ENCODE measurements around the gene KCNC4.
A peak's percentile ranks its signal among the peaks of the same experiment; 100 is the strongest.

KCNC4 gene

GRCh38 chr1:110189181-110189580 is 20.9 kb upstream of the KCNC4 start:
- DNase-seq = no peak

DNA sequence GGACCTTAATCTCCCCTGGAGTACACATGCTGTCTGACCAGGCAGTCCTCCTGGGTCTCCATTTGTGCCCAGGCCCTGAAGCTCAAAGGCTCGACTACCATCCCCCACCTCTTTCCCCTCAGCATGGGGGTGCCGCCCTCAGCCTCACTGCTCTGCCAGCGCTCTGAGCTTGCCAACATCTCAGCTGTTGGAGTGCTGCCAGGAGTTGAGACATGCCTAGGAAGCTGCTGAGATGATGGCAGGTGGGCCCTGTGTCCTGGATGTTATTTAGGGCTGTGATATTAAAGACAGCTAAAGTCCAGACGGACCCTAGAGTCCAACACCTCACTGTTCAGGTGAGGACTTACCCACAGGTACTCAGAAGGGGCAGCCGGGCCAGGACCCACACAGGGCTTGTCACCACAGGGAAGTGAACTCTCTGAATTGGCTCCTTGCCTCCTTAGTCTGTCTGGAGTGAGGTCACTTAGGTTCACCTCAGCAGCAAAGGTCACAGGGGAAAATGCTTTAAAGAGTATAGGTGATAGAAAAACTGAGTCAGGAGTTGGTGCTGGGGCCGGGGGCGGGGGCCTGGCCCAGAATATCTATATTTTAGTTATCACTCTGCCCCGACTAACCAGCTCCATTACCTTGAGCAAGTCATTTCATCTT is 19.7 kb upstream of the KCNC4 start:
- no peak for DNase-seq

DNA sequence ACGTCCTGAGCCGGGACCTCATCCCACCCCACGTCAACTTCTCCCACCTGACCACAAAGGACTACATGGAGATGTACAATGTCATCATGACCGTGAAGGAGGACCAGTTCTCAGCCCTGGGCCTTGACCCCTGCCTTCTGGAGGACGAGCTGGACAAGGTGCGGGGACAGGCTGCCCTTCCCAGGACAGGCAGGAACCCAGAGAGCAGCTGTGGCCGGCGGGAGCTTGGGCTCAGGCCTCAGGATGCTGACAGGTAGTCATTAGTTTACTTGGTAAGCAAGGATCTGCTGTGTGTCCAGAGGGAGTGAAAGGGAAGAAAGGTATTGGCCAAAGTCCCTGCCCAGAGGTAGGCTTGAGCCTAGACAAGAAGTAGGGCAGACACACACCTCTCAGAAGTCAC is 17.6 kb upstream of the KCNC4 start:
- no peak for DNase-seq

DNA sequence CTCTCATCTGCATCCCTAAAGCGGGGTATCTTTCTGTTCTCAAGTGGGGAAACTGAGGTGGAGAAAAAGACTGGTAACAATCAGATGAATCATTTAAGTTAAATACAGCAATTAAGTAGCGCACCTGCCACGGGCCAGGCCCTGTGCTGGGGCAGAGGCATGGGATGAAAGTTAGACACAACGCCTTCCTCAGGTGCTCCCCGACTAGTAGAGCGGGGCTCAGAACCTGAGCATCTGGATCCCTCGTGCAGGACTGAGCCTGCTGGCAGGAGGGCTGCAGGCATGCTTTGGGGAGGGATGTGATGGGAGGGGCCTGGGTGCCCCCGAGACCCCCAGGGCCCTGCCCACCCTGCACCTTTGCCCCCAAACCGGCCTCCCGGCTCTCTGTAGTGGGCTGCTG is 14.9 kb upstream of the KCNC4 start:
- DNase-seq = no peak

DNA sequence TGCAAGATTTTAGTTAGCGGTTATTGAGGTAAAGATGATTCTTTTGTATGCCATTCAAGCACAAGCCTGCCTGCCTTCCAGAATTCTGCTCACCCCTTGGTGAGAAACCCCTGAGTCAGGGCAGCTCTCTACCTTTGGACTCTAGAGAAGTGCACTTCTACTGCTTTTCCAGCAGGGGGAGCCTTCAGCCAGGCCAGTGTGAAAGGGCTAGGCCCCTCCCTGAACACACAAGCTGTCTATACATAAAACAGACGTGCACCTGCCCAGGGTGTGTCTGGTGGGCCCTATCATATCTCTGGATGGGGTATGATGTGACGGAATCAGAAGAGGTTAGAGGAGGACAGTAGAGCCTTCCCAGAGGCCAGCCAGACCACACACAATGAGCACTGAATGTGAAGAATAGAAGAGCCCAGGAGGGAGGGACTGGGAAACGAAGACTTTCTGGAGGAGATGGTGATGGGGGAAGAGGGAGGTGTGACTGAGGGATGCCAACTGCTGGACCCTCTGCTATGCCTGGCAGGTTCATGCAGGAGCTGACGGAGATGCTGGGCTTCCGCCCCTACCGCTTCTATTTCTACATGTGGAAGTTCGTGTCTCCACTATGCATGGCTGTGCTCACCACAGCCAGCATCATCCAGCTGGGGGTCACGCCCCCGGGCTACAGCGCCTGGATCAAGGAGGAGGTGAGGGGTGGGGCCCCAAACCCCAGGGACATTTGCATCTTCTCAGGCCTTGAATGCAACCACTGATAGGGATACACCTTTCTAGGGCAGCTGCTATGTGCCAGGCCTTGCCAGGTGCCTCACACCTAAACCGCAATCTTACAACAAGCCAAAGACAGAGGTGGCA is 13.0 kb upstream of the KCNC4 start:
- DNase-seq = peak; percentile 77

- DNase-seq = no peak
Observed at GRCh38 chr1:110197905-110198629, 12.0 kb upstream of the KCNC4 start.

- no peak for DNase-seq
Observed at GRCh38 chr1:110198746-110199145, 11.4 kb upstream of the KCNC4 start.

DNA sequence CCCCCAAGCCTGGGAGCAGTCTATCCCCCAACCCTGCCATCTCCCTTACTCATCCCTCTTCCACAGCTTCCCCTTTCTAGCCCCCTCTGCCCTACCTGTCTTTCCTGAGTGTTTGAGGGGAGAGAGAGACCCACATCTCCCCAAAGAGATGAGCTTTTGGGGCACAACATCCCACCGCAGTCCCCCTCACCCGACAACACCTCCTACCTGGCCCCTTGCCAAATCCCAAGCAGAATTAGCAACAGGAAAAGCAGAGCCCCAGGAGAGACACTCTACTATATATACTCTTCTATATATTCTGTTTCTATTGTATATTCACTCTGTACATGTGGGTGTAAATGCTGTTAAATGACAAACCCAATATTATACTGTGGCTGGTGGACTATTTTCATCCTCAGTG is 9.9 kb upstream of the KCNC4 start:
- DNase-seq = no peak

DNA sequence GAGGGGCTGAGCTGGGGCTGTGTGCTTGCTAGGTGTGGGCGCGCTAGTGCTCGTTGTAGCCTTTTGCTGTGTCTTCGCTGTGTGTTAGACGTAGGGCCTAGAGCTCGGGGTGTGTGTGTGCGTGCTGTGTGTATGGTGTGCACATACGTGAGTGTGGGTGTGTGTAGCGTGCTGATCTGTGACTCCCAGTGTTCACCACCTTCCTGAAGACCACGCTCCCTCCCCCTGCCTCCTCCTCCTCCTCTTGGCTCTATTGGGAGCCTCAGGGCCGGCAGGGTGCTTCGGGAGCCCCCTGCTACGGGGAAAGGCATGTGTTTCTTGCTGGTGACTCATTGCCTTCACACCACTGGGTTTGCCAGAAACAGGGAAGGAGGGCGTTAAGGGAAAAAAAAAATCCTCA is 9.4 kb upstream of the KCNC4 start:
- DNase-seq = no peak

GRCh38 chr1:110201157-110201825 is 8.8 kb upstream of the KCNC4 start:
- no peak for DNase-seq

- DNase-seq = peak; percentile 76
Observed at GRCh38 chr1:110203021-110203661, 7.0 kb upstream of the KCNC4 start.

DNA sequence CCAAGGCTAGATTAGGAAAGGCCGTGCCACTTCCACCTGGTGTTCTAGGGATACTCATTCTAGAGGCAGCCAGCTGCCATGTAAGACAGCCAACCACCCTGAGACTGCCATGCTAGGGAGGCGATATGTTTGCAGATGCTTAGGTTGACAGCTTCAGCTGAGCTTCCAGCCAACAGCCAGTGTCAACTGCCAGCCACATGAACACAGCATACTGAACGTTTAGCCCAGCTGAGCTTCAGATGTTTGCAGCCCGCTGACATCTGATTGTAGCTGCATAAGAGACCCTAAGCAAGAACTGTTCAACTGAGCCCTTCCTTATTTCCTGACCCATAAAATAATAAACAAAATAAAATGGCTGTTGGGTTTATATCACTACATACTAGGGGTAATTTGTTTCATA is 5.0 kb upstream of the KCNC4 start:
- no peak for DNase-seq

- DNase-seq = no peak
Observed at GRCh38 chr1:110205591-110206155, 4.4 kb upstream of the KCNC4 start.

DNA sequence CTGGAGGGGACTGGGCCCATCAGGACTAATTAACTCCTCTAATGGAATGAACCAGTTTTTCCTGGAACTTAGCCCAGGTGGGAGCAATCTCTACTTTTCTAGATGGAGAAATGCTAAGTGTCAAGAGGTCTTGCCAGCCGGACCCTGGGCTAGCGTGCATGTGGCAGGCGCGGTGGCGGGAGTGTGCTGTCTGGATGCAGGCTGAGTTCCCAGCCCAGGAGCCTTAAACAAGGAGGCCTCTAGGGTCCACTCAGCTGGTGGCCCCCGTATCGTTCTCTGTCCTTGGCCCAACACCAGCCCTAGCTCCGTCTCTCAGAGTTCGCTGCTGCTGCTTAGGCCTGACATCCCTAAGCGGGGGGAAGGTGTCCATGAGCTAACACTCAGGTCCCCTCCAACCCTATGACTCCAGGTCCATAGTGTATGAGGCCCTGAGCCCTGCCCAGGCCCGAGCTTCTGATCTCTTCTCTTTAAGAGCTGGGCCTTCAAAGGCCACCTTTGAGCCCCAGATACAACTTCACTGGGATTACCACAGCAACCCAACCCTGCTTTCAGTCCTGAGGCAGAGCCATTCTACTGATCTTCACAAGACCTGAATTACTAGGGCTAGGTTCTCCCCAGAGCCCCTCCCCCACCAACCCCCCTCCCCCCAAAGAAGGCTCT is 3.7 kb upstream of the KCNC4 start:
- no peak for DNase-seq

DNA sequence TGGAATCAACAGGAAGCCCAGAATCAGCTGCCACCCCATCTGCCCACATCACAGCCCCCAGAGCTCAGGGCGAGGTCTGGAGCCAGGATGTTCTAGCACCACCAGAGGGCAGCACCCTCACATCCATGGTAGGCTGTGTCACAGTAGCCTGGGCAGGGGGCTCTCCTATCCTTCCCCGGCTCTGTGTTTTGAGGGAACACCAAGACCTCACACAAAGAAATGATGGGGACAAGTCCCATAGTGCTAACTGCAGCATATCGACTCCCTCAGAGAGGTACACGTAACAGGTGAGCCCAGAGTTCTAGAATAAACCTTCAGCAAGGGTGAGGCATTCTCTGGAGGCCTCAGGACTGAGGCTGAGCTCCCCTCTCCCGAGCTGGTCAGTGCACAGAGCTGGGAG is 2.3 kb upstream of the KCNC4 start:
- DNase-seq = peak; percentile 90

GRCh38 chr1:110208916-110209645 is 1.0 kb upstream of the KCNC4 start:
- DNase-seq = no peak

DNA sequence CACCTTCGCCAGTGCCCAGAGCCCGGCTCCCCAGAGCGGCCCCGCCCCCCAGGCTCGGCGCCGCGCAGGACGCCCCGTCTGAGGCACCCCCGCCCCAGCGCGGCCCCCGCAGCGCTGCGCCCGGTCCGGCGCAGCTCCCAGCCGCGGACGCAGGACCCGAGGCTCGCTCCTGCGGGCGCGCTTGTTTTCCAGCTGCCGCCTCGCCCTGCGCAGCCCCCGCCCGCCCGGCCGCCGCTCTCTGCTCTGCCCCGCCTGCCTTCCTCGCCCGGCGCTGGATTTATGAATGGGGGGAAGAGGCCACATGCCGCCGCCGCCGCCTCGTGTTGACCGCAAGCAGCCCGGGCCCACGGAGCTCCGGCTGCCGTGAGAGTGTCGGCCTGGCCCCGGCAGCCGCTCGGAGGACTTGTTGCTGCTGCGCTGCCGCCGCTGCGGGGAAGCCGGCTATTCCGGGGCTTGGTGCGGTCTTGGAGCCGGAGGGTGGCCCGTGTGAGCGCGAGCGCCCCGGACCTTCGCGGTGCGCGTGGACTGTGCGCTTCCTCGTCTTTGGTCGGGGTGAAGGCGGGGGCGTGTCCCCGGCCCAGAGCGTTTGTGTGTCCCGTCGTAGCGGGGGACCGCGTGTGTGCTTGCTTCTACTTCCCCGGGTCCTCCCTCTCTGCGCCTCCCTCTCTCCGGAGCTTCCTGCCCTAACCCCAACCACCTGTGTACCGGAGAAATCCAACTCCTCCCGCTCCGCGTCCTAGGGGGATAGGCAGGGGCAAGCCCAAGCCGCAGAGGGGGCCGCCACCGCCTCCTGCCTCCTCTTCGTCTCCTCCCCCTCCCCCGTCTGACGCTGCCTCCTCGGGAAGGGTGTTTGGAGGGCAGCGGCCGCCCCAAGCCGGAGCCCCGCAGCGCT is 736 bp downstream of the KCNC4 start:
- peak; percentile 83 for DNase-seq

- no peak for DNase-seq
Observed at GRCh38 chr1:110211496-110212168, 1.5 kb downstream of the KCNC4 start.
